ENCODE results near the gene ALKBH1.

The ALKBH1 gene

GRCh38 chr14:77625360-77625759 is 82.5 kb downstream of the ALKBH1 start:
- no peak for DNase-seq (ENCODE audit: low read depth in 1 of 2, low spot score in 1 of 2)

- no peak for DNase-seq (ENCODE audit: low read depth in 1 of 2, low spot score in 1 of 2)
Measured at GRCh38 chr14:77623201-77623600, 84.6 kb downstream of the ALKBH1 start.
